ENCODE data around the gene SNPH. TPM values are rescaled to one million over a fixed set of nuclear protein-coding genes. Genes with fewer than 3 reads are reported as not detected.

Gene SNPH
- total RNA-seq, 2 donors from 2014 or later = 4.6 to 5.5 TPM

DNA sequence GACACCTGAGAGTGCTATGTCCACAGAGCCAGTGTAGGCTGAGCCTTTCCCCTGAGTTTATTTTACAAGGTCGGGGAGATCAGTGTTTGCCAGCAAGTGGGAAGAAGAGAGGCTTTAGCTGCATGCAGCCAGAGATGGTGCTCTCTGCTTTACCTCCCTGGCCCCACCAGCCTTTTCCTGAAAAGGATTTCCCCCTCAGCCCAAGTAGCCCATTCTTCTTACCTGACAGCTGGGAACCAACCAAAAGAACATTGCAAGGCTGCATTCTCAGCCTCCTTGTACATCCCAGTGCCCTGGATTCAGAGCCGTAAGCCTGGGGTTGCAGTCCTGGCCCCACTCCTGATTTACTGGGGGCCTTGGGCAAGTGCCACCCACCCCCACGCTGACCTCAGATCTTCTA is 16.9 kb downstream of the SNPH start:
- ATAC-seq (no peak), DNase-seq (no peak)
- intact Hi-C loops (cut with DNase I) = no loop called here

- no peak for ATAC-seq
- intact Hi-C loops (cut with DNase I) = no loop called here
Observed at GRCh38 chr20:1283522-1284510, 17.7 kb downstream of the SNPH start.

GRCh38 chr20:1286267-1287024 is 20.4 kb downstream of the SNPH start:
- DNase-seq (no peak), ATAC-seq (no peak)
- intact Hi-C loops (cut with DNase I) = no loop called here

More at GRCh38 chr20:1283522-1284510, 17.7 kb downstream of the SNPH start:
- no peak for DNase-seq

GRCh38 chr20:1287306-1287705 is 21.2 kb downstream of the SNPH start:
- ATAC-seq (no peak), DNase-seq (no peak)
- intact Hi-C loops (cut with DNase I) = no loop called here

DNA sequence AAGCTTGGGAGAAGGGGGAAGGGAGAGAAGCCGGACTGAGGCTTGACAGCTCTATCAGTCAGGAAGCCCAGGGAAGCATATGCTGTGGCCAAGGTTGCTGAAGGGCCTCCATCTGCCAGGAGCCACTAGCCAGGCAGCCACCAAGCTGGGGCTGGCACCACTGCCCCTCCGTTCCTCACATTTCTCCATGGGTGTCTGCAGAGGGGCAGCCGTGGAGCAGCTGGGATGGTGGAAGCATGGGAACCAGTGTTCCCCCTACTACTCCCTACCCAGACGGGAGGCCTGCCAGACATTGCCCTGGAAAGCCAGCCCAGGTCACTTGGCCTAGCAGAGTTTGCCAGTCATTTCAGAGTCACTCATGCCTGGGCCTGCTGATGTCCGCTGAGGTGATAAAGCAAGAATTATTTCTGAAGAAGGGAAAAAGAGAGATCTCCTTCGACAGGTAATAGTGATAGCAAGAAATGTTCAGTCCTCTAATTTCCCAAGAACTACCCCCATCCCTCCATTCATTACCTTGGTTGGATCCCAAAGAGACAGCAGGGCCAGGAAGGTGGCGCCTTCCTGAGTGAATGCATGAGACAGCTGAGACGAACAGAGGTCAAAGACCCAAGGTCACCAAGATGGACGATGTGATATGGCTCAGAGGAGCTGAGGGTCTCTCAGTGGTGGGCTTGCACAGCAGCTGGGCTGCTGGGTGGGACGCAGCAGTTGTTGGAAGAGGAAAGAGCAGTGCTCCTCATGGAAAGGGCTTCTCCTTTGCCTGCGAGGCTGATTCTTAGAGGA is 21.9 kb downstream of the SNPH start:
- DNase-seq (no peak), ATAC-seq (no peak)
- intact Hi-C loops (cut with DNase I) = no loop called here

- DNase-seq = no peak
- intact Hi-C loops (cut with DNase I) = no loop called here
- peak in 1 of 2 donors; percentile 81 for ATAC-seq
Observed at GRCh38 chr20:1291191-1291741, 25.2 kb downstream of the SNPH start.

DNA sequence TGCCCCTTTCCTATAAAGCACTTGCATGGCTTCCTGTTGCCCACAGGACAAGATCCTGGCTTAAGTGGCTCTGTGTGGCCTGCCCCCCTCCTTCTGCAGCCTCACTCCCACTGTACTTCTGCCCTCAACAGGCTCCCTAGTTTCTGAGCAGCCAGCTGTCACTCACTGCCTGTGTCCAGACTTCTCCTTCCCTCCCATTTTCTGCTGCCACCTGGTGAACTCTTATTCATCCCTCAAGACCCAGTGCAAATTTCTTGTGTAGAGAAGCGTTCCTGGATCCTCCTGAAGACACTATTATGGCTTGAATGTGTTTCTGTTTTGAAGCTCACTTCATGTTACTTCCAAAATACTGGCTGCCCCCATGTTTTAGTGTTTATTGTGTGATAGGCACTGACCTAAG is 26.5 kb downstream of the SNPH start:
- ATAC-seq (no peak), DNase-seq (no peak)
- intact Hi-C loops (cut with DNase I) = no loop called here

- no peak for DNase-seq
- ATAC-seq = no peak
- intact Hi-C loops (cut with DNase I) = no loop called here
Observed at GRCh38 chr20:1293641-1294379, 27.7 kb downstream of the SNPH start.

DNA sequence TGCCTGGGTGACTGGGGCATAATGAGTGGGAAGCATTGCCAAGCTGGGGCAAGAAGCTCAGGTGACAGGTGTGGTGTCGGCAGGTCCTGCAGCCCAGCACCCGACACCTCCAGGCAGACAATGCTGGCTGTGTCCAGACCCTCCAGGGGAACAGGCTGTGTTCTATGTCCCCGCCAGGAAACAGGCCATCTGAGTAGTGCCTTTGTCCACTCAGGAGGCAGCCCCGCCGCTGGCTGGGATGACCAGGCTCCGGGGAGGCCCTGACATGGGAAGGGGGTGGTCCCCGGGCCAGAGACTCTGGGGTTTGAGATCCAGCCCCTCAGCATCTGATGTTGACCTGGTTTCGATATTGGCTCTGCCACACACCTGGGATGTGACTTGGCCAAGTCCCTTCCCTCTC is 28.4 kb downstream of the SNPH start:
- no peak for DNase-seq
- ATAC-seq = no peak
- intact Hi-C loops (cut with DNase I) = no loop called here

DNA sequence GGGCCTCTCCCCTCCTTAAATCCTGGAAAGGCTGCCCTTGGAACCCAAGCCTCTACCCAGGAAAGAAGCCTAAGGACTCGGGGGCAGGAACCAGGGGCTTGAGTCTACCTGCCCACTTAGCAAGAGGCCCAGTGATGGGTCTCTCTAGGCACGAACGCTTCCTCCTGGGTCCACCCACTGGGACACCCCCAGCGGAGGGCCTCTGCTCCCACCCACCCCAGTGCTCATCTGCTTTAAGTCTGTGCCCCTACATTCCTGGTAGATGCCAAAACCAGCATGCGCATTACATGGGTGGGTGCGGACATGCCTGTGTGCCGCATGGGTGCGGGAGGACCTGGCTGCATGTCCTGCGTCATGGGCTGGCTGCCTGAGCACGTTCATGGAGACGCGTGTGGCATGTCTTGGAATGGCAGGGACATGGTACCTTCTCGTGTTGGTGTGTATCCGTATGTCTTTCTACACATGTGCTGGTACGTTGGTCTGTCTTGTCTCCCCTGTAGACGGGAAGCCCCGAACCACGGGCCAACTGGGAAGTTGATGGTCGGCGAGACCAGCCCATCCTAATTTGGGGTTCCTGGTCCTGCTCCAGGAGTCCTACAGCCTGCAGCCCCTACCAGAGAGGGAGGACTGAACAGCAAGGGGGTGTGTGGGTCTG is 29.3 kb downstream of the SNPH start:
- ATAC-seq (no peak), DNase-seq (no peak)
- intact Hi-C loops (cut with DNase I) = no loop called here

DNA sequence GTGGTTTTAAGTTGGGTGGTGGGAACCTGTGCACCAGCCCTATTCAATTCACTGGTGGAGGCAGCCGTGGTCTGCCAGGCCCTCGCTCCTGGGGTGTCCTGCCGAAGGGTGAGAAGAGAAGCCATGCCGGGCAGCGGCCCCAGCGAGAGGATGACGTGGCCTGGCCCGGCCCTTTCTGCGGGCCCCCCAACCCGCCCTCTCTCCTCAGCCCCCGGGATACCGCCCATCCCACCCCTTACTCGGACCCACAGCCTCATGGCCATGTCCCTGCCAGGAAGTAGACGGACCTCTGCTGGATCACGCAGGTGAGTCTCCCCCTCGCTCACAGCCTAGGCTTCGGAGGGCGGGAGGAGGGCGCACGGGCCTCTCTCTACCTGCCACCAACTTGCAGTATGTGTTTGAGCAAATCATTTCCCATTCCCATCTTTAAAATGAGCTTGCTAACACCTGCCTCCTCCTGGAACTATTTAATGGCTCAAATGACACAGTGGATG is 30.1 kb downstream of the SNPH start:
- ATAC-seq = no peak
- intact Hi-C loops (cut with DNase I) = no loop called here
- no peak for DNase-seq

DNA sequence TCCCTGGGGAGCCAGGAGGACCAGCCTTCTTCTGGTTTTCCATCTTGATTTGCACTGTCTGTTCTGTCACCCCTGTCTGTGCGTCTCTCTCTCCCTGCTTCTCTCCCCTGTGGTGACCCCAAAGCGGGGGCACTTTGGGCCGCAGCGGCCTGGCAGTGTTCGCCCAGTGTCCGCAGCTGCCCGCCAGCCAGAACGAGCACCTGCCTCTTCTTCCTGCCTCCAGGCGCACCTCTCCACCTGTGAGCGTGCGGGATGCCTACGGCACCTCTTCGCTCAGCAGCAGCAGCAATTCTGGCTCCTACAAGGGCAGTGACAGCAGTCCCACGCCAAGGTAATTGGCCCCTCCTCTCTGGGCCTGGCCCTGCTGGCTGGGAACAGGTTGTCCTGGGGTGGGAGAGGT is 30.8 kb downstream of the SNPH start:
- intact Hi-C loops (cut with DNase I) = no loop called here
- no peak for DNase-seq
- no peak for ATAC-seq

DNA sequence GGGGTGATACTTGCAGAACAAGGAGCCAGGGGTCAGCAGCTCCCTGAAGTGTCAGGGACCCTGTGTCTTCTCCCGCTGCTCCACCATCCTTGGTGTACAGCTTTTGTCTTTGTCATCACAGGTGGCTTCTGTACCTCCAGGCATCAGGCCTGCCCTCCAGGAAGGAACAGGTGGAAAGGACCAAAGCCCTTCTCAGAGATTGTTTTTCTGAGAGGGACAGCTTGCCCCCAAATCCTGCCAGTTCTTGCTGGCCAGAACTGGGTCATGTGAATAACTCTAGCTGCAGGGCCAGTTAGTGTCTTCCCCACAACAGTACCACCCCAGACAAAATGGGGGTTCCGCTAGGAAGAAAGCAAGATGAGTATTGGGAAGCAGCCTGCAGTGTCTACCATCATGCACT is 31.4 kb downstream of the SNPH start:
- no peak for DNase-seq
- intact Hi-C loops (cut with DNase I) = no loop called here
- no peak for ATAC-seq

DNA sequence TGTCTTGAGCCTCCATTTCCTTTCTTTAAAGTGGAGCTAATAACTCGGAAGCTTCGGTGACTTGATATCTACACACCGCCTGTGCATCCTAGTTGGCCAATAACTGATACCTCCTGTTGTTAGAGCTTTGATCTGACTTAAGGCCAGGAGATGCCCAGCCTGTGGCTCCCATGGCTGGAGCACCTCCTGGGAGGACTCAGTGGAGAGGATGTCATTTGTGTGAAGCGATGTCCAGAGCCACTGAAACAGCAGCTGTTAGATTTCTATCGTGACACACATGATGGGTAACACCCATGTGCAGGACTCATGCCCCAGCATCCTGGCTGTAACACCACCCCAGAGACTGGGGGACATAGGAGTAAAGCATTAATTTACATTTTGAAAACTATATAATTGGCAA is 32.1 kb downstream of the SNPH start:
- intact Hi-C loops (cut with DNase I) = no loop called here
- no peak for ATAC-seq
- no peak for DNase-seq

DNA sequence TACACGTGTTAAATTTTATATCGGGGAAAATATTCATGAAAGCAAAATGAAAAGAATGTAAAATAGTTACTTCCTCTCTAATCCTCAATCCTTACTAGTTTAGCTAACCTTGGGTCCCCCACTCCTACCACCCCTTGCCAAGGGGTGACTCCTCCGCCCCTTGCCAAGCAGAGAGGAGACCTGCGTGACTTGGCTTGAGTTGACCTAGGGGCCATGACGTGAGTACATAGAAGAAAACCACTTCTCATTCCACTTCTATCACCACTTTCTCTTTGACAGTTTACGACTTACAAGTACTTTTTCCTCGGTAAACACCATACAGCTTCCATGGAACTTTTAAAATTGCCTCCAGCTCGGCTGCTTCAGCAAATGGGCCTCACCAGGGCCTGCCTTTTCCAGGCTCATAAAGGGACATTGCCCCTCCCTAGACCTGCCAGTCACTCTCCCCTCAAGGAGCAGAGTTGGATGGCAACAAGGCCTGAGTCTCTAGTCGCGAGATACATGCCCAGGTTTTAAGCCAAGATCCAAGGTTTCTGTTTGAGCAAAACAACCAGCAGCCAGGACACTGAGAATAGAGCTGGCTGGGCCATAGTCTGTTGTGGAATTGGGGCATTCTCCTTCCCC is 32.9 kb downstream of the SNPH start:
- DNase-seq (no peak), ATAC-seq (no peak)
- intact Hi-C loops (cut with DNase I) = no loop called here

DNA sequence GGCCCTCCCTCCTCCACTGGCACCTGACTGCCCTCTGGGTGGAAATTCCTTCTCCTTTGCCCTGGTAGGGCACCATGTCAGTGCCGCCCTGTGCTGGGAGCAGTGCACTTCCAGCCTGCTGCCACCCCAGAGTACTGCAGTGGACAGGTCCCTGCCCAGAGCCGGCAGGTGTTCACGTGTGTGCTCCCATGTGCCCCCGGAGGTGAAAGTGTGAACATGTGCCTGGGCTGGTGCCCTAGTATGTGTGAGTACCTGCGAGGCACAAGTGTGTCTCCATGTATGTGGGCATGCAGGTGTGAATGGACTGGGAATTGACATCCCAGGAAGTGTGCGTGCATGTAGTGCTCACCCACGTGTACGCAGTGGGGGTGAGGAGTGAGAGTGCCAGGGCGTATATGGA is 33.4 kb downstream of the SNPH start:
- intact Hi-C loops (cut with DNase I) = no loop called here
- ATAC-seq (no peak), DNase-seq (no peak)

- no peak for DNase-seq
- ATAC-seq = peak in 1 of 2 donors; percentile 12
- intact Hi-C loops (cut with DNase I) = no loop called here
Observed at GRCh38 chr20:1300083-1300840, 34.2 kb downstream of the SNPH start.

Measured in left cardiac atrium (tissue), 4 donors.